ENCODE measurements around the gene COLEC11.
A peak's percentile ranks its signal among the peaks of the same experiment; 100 is the strongest.
"Not testable (repeated sequence)": the region's sequence is repeated elsewhere in the genome, so short reads cannot be mapped to it uniquely, and the experiment has no call there.

Gene COLEC11

DNA sequence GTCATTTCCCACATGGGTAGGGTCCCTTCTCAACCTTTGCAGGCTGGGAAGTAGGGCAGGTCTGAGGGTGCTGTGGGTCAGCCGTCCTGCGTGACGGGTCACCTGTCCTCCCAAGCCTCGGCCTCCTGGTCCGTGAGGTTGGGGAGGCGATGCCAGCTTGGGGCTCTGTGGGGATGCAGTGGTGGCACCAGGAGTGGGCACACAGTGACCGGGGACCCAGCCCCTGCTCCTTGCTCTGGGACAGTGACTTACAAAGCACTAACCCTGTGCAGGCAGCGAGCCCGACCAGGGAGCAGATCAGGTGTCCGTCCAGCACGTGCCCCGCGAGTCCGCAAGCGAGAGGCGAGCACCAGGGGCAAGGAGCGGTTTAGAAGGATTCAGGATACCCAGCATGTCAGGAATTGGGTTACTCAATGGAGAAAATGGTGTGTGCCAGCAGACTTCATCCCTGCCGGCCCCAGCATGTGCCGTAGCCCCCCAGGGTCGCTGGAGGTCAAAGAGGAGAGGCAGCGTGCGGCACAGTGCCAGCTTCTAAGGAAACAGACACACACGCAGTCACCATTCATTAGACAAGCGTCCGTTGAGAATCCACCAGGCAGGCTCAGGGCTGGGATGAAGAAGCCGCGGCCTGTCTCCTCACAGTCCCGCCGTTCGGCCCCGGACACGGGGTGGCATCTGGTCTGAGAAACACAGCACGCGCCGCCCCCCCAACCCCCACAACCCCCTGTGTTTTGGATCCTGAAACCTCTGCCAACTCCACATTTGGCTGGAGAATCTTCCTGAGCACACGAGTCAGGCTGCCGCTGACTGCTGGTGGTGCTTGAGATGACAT lies 11.7 kb downstream of the COLEC11 start:
- DNase-seq, result no peak

DNA sequence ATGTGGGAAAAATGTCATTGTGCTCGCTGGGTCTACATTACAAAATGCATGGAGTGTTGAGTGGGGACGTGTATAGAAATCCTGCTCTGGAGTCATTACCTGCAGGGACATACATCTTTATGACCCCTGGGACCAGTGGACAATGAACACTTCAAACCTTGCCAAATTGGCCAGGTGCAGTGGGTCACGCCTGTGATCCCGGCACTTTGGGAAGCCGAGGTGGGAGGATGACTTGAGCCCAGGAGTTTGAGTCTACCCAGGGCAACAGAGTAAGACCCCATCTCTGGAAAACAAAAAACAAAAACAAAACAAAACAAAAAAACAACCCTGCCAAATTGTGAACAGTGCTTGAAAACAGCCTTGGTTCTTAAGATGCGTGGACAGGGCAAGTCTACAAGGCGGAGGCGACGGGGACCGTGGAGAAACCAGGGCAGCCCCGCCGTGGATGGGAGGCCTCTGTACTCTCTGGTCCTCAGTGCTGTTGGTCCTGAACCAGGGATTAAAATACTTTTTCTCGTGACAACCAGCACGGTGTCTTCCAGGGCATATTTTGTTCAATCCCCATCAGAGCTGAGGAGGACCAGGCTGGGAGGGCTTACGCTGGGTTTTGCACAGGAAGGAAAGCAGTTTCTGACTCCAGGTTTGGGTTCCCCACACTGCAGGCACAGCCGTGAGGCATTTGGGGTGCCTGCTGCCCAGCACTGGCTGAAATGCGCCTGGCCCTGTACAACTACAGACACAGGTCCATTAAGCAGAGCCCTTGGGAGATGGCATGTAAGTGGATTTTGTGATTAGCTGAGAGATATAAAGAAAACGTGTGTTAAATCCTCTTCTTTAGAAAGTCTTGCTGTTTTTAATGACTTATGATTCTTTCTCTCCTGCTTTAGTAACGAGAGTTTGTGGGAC lies 13.7 kb downstream of the COLEC11 start:
- peak; percentile 35 for DNase-seq

DNA sequence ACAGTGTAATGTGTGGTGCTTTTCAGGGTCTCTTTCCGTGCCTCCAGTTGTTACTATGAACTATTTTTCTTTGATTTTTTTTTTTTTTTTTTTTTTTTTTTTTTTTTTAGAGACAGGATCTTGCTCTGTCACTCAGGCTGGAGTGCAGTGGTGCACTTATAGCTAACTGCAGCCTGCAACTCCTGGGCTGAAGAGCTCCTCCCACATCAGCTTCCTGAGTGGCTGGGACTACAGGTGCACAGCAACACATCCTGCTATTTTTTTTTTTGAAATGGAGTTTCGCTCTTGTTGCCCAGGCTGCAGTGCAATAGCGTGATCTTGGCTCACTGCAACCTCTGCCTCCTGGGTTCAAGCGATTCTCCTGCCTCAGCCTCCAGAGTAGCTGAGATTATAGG lies 14.4 kb downstream of the COLEC11 start:
- DNase-seq, result peak; percentile 84

DNA sequence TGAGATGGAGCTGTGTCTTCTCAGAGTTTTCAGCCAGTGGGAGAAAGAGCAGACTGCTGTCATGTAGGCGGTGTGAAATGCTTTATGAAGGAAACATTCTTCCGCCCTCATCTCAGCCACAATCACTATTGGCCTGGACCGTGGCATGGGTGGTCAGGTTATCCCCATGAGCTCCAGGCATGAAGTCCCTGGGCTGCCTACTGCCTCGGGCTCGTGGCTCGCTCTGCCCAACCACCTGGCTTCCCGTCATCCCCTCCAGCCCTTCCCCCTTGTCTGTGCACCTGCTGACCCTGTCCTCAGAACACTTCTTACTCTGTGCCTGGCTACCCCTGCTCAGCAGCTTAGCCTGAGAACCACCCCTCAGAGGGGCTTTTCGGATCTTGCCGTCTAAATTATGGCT lies 15.5 kb downstream of the COLEC11 start:
- no peak for DNase-seq

DNA sequence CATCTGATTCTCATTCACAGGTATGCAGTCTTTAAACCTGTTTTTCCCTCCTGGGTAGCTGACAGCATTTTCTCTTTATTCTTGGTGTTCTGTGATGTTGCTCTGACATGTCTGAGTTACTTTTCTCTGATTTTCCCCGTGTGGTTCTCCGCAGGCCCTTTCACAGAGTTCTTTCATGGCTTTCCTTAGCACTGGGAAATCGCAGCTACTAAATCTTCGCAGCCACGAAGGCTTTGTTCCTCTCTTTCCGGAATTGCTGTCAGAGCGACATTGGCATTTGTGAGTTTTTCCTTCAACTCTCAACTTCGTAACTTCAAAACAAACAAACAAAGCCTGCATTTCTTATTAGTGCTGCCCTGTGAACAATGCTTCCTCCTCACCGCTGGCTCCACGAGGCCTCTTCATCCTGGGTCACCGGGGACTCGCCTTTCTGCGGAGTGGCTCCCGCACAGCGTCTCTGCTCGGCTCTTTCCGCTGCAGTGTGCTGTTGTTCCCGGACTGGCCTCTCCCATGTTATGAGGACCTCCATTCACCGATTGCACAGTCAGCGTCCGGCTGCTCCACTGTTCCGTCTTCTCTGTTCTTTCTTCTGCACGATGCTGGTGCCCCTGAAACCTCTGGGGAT lies 16.1 kb downstream of the COLEC11 start:
- no peak for DNase-seq

DNA sequence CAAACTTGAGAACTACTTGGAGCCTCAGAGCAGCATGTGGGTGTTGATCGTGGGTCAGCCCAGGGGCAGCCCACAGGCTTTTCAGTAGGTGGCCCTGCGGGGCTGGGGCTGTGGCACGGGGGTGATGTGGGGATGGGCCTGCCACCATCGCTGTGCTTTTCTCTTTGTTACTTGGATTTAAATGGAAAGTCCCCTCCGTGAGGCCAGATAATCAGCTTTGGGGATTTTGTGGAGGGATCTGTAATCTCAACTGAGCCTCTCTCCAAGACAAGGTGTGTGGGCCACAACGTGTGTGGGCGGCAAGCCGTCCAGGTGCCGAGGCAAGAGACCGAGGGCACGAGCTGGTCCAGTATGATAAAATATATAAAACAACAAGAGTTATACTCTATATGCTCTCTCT lies 16.7 kb downstream of the COLEC11 start:
- no peak for DNase-seq

DNA sequence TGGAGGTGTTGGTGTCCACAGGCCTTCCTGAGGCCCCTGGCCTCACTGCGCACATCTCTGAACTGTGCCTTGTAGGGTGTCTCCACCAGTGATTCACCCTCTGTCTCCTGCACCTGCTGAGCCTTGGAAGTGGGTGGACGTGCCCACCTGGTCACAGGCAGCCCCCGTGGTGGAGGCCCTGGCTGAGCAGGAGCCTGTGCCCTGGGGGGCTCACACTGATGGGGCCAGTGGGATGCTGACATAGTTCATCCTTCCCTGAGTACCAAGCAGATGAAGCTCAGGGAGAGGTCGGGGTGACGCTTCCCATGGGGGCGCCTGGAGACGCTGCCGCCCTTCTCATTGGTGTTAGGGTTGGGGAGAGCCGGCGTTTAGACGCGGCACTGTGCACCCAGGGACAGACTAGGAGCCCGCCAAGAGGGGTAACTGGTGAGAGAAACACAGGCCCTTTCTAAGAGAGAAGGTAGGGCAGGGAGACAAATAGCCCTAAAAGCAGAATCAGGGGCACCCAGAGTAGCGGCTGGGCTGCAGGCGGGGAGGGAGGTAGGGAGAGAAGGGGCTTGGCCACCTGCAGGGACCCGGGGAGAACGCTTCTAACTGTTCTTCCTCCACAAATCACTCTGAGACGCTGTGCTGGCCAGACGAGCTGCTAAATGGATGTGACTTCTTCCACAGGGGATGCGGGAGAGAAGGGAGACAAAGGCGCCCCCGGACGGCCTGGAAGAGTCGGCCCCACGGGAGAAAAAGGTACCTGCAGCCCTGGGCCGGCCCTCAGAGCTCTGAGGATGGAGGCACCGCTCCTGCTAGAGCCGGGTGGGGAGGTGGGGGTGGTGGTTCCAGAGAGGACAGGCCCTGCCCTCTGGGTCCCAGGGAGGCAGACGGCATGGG lies 18.0 kb downstream of the COLEC11 start:
- DNase-seq, result no peak

DNA sequence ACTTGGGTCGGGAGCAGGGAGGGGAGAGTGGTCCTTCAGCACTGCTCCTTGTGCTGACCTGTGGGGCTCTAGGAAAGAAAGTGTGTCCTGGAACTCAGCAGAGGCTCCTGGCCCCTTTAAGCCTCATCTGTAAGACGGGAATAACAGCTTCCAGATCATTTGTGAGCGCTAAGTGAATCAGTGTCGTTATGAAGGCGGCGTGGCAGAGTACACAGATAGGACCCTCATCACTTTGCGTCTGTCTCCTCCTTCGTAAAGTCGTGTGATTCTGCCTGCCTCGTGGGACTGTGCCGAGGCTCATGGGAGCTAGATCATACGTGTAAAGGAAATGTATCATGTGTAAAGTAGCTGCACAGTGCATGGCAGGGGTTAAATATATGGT lies 18.6 kb downstream of the COLEC11 start:
- DNase-seq, result no peak

DNA sequence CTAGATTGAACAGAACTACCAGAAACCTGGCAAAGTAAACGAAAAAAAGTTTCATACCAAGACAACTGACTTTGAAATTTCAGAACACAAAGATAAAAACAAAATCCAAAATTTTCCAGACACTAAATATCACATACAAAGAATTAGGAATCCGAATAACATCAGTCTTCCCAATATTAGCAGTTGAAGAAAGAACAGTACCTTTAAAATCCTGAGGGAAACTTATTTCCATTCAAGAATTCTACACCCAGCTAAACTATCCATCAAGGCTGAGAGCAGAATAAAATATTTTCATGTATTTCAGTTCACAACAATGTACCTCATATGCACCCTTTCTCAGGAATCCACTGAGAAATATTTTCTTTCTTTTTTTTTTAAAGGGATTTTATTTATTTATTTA lies 19.8 kb downstream of the COLEC11 start:
- DNase-seq, result not testable (repeated sequence)

DNA sequence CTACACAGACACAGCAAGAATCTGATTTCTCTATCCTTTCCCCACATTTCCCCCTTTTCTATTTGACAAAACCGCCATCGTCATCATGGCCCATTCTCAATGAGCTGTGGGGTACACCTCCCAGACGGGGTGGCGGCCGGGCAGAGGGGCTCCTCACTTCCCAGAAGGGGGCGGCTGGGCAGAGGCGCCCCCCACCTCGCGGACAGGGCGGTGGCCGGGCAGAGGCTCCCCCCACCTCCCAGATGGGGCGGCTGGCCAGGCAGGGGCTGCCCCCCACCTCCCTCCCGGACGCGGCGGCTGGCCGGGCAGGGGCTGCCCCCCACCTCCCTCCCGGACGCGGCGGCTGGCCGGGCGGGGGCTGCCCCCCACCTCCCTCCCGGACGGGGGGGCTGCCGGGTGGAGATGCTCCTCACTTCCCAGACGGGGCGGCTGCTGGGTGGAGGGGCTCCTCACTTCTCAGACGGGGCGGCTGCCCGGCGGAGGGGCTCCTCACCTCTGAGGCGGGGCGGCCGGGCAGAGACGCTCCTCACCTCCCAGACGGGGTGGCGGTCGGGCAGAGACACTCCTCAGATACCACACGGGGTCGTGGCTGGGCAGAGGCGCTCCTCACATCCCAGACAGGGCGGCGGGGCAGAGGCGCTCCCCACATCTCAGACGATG lies 20.8 kb downstream of the COLEC11 start:
- DNase-seq, result not testable (repeated sequence)

DNA sequence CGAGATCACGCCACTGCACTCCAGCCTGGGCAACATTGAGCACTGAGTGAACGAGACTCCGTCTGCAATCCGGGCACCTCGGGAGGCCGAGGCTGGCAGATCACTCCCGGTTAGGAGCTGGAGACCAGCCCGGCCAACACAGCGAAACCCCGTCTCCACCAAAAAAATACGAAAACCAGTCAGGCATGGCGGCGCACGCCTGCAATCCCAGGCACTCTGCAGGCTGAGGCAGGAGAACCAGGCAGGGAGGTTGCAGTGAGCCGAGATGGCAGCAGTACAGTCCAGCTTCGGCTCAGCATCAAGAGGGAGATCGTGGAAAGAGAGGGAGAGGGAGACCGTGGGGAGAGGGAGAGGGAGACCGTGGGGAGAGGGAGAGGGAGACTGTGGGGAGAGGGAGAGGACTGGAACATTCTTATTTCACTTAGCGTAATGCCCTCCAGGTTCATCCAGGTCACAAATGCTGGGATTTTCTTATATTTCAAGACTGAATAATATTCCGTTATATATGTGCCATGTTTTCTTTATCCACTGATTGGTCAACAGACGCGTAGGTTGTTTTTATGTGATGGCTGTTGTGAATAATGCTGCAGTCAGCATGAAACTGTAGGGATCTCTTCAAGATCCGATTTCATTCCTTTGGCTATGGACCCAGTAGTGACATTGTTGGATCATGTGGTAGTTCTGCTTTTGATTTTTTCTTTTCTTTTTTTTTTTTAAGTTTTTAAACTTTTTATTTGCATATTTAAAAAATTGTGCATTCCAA lies 21.7 kb downstream of the COLEC11 start:
- not testable (repeated sequence) for DNase-seq

DNA sequence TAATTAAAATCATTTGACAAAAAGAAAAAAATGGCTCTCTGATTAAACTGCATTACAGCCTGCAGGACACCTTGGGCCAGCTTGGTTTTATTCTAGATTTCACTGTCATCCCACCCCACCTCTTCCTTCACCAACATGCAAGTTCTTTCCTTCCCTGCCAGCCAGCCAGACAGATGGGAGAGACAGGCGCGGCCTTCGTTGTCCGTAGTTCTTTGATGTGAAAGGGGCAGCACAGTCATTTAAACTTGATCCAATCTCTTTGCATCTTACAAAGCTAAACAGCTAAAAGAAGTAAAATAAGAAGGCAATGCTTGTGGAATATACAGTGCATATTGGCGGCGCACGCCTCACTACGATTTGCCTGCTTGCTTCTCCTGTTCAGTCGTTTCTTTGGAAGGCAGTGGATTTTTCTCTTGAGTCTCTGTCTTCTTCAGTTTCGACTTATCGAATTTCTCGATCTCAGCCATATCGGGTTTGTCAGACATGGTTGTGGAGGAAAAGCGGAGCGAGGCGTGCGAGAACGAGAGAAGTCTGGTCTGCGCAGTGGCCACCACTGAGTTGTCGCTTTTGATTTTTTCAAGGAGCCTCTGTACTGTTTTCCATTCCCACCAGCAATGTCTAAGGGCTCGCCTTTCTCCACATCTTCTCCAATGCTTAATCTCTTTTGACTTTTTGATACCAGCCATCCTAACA lies 22.4 kb downstream of the COLEC11 start:
- no peak for DNase-seq

DNA sequence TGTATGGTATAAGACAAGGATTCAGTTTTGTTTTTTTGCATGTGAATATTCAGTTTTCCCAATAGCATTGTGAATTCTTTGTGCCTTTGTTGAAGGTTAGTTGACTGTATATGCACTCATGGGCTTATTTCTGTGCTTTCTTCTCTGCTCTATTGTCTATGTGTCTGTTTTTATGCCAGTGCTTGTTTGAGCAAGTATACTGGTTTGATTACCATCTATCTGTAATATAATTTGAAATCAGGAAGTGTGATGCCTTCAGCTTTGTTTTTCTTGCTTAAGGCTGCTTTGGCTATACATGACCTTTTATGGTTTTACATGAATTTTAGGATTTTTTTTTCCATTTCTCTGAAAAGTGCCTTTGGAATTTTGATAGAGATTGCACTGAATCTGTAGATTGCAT lies 23.5 kb downstream of the COLEC11 start:
- no peak for DNase-seq

DNA sequence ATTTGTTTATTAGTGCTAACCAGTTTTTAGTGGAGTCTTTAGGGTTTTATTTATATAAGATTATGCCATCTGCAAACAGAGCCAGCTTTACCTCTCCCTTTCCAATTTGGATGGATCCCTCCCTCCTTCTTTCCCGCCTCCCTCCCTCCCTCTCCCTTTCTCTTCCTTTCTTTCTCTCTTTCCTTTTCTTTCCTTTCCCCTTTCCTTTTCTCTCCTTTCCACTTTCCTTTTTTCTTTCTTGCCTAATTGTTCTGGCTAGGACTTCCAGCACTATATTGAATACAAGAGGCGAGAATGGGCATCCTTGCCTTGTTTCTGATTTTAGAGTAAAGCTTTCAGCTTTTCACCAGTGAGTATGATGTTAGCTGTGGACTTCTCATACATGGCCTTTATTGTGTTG lies 24.1 kb downstream of the COLEC11 start:
- no peak for DNase-seq

DNA sequence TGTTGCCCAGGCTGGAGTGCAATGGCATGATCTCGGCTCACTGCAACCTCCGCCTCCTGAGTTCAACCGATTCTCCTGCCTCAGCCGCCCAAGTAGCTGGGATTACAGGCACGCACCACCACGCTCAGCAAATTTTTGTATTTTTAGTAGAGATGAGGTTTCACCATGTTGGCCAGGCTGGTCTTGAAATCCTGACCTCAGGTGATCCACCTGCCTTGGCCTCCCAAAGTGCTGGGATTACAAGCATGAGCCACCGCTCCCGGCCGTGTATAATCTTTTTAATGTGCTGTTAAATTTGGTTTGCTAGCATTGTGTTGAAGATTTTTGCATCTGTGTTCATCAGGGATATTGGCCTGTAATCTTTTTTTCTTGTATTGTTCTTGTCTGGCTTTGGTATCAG lies 24.7 kb downstream of the COLEC11 start:
- not testable (repeated sequence) for DNase-seq

DNA sequence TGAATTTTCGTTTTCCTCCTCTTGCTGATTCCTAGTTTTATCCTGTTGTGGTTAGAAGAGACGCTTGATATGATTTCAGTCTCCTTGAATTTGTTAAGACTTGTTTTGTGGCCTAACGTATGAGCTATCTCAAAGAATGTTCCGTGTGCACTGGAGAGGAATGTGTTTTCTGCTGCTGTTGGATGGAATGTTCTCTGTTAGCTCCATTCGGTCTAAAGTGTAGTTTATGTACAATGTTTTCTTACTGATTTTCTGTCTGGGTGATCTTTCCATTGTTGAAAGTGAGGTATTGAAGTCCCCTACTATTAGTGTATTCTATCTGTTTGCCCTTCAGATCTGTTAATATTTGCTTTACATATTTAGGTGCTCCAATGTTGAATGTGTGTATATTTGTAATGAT lies 25.9 kb downstream of the COLEC11 start:
- no peak for DNase-seq

DNA sequence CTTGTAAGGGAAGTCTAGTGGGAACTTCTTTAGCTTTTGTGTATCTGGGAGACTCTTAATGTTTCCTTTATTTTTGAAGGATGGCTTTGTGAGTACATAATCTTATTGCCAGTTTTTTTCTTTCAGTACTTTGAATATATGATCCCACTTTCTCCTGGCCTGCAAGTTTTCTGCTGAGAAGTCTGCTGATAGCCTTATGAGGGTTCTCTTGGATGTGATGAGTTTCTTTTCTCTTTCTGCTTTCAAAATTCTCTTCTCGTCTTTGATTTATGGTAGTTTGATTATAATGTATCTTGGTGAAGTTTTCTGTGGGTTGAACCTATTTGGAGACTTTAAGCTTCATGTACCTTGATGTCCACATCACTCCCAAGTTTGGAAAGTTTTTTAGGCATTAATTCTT lies 28.1 kb downstream of the COLEC11 start:
- DNase-seq, result no peak

DNA sequence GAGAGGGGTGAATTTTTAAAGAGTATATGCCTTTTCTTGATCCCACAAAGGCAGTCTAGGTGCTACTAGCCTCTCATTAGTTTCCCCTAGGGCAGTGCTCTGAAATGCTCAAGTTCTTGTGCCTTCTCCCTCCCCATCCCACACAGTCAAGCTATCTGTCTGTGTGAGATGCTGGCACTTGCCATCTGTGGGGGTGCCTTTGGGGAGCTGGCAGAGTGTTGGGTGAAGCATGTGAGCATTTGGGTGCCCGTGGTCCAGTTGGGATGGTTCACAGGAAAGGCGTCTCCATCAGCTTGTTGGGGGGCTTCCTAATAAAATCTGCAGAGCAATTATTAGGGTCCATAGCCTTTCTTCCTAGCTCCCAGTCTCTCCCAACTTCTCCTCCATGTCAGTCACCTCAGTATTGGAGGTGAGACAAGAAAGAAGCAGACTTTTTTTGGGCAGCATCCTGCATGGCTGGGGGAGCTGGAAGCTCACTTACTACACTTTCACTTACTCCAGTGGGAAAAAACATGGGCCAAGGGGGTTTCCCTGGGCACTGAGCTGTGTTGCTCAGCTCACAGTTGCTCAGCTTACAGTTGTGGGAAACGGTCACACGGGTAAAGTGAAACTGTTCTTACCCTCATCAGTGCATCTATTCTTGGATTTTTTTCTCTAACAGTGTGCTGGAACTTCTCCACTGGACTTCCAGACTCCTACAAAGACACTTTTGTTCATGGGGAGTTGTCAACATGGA lies 29.3 kb downstream of the COLEC11 start:
- no peak for DNase-seq

DNA sequence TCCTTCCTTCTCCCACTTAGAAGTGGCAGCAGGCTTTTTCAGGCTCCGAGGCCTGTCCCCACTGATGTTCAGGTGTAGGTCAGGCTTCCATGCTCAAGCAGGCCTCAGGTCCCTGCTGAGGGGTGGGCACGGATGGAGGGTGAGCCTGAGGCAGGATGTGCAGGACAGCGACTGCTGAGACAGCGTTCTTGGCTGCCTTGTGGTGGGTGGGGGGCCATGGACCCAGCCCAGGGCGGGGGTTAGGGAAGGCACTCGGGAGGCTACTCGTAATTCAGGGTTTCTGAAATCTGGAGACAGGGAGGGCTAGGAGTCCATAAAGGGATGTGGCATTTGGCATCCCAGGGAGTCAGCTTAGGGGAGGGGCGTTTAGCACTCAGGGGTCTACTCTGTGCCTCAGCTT lies 30.3 kb downstream of the COLEC11 start:
- DNase-seq, result no peak

All from NCI-H774 (cell line).